ENCODE measurements around the gene IL2RA.

- TF ChIP-seq CTCF (conservative IDR thresholded peaks at IDR 0.05; ENCODE audit: low read depth, low read length), result no peak
- no peak for TF ChIP-seq EZH2 (IDR thresholded peaks at IDR 0.05; ENCODE audit: low read length, unreplicated experiment)
Observed at GRCh38 chr10:6061056-6061455, 1.1 kb downstream of the IL2RA start.

All from PC-3 (cell line).